Fibroblast of lung (primary cell): ENCODE results near the gene UBE2H.

Experiments
- CTCF ChIP-seq, 2 donors: IDR thresholded peaks in 1 of 2; conservative IDR thresholded peaks in 1 of 2; 1 replicate in 1 of 2; 2 replicates in 1 of 2; pipeline ENCODE4 v1.5.1; 2011 to 2012; ENCODE audit warnings: low read length in 2 of 2, control low read depth in 1 of 2, inconsistent platforms in 1 of 2, low read depth in 1 of 2, mild to moderate bottlenecking in 1 of 2
- EZH2 ChIP-seq: IDR thresholded peaks from 2 replicates; pipeline ENCODE4 v1.5.1; 2012; ENCODE audit warnings: low read length, control low read depth, mild to moderate bottlenecking; ENCODE audit errors: missing control alignments

DNA sequence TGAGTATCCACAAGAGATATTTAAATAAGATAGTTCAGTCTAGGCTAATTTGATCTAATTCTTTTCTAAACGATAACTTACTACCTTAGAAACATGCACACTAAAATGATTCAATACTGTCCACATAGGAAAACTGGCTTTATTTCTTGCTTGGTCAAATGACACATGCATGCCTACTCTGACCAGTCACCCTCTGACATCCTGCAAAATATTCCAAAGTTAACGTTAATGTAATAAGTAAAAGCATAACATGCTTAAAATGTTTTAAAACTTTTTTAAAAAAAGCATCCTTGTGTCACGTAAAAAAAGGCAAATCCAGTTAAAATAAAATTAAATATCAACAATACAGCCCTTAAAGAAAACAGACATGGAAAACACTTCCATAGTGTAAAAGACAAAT, 70.2 kb downstream of the UBE2H start:
- TF ChIP-seq CTCF (conservative IDR thresholded peaks at IDR 0.05 in 1 of 2, IDR thresholded peaks at IDR 0.05 in 1 of 2; ENCODE audit: low read depth in 1 of 2, low read length in 2 of 2) (no peak), EZH2 (no peak)
